NCI-H1417 treated with DMSO at 0.1 percent for 48 hours (cell line): ENCODE results near the gene PSMB2.
A peak's percentile ranks its signal among the peaks of the same experiment; 100 is the strongest.

Experiments
- DNase-seq: peaks from one replicate; lab custom pipeline; 2025; lab: John Stamatoyannopoulos, UW

The PSMB2 gene

DNA sequence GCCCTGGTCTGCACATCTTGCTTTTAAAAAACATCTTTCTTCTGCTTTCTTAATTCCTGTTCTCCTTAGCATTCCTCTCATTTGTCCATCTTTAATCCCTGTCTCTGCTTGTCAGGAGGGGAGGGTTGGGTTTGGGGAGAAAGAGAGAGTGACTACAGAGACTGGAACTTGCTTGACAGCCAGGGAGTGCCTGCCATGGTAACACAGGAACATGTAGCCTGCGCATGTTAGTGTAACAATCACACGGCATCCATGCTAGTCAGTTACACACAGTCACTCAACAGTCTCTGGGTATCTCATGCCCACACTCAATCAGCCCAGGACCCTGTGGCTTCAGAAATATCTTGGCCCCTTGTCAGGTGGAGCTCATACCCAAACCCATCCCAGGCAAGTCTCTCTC is 69.0 kb downstream of the PSMB2 start:
- DNase-seq, result no peak

DNA sequence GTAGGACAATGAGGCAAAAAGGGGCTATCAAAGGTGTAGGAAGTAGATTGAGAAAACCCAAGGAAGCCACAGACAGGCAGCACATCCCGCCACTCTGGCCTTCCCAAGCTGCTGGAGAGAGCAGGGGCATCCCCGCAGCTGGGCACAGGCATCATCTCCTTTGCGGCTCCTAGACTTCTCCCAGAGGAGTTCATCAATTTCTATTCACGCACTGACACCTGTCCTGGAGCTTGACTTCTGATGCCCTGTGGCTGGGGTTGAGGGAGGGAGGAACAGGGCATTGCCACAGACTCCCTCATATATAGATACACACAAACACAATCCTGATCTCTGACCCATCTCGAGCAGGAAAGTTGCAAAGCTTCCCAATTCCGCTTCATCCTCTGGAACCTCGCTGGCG is 70.1 kb downstream of the PSMB2 start:
- DNase-seq, result no peak

DNA sequence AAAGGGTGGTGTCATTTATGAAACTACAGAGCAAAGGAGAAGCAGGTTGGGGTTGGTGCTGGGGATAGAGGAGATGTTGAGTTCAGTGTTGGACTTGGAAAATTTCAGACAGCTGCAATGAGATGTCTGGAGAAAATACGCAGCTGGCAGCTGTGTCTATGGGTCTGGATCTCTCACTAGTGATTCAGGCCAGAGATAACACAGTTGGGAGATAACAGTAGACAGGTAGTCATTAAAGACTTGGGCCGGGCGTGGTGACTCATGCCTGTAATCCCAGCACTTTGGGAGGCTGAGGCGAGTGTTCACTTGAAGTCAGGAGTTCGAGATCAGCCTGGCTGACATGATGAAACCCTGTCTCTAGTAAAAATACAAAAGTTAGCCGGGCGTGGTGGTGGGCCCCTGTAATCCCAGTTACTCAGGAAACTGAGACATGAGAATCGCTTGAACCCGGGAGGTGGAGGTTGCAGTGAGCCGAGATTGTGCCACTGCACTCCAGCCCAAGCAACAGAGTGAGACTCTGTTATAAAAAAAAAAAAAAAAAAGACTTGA is 70.7 kb downstream of the PSMB2 start:
- no peak for DNase-seq

DNA sequence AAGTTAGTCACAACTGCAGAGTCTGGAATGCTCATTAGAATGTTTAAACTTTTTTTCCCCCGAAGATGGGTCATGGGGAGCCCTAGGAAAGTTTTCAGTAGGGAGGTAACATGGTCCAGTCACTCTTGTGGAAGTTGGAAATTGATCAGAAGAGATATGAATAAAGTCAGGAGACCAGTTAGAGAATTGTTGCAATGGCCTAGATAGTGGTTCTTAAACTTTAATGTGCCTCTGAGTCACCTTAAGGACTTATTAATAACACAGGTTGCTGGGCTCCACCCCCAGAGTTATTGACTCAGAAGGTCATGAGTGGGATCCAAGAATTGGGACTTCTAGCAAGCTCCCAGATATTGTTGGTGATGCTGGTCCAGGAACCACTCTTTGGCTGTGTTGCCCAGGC is 71.4 kb downstream of the PSMB2 start:
- DNase-seq, result no peak

DNA sequence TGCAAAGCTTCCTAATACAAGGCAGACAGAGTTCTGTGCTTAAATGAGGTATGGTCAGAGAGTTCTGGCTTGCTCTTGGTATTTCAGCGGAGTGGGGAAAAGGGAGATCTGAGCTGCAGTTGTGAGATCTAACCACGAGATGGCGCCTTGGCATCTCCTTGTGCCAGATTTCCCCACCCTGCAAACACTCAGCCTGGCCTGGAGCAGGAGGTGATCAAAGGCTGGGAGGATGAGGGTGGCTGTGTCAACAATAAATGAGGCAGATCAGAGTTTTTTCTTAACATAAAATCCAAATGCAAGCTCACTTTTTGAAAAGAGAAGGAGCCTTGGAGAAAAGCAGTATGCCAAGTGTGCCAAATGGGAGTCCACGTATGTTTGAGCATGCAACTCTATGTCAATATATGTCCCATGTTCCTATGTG is 72.3 kb downstream of the PSMB2 start:
- no peak for DNase-seq

DNA sequence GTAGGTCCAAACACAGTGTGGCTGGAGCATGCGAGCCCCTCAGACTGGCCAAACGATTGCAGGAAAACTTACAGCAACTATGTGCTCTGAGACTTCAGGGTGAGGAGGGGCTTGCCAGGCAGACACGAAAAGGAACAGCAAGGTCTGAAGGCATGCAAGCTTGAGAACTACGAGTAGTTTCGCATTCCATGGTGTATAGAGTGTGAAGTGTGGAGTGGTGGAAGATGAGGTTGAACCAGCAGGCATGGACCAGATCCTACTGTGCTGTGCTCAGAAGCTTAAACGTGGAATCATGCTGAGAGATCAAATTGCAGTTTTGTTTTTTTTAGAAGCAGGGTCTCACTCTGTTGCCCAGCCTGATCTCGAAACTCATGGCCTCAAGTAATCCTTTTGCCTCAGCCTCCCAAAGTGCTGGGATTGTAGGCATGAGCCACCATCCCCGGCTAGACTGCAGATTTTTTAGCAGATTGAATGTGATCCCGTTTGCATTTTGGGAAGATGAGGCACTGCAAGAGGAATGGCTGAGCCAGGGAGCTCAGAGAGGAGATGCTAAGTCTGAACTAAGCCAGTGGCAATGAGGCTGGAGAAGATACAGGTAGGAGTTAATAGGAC is 73.3 kb downstream of the PSMB2 start:
- DNase-seq, result no peak

DNA sequence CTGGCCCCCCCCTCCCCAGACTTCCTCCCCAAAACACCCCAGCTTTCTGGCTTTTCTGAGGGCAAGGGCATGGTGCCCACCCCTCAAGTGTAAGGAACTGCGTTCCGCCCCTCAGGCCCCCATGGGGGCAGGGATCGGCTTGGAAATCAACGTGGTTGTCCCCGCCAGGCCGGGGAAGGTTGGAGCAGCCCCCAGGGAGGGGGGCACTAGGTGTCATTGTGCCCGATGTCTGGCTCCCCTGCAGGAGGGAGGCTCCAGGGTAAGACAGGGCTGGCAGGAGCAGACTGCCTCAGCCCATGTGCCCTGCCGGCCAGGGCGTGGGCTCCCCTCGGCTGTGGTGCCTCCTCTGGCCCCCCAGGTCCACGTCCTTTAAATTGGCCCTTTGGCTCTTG is 75.6 kb downstream of the PSMB2 start:
- DNase-seq, result no peak

DNA sequence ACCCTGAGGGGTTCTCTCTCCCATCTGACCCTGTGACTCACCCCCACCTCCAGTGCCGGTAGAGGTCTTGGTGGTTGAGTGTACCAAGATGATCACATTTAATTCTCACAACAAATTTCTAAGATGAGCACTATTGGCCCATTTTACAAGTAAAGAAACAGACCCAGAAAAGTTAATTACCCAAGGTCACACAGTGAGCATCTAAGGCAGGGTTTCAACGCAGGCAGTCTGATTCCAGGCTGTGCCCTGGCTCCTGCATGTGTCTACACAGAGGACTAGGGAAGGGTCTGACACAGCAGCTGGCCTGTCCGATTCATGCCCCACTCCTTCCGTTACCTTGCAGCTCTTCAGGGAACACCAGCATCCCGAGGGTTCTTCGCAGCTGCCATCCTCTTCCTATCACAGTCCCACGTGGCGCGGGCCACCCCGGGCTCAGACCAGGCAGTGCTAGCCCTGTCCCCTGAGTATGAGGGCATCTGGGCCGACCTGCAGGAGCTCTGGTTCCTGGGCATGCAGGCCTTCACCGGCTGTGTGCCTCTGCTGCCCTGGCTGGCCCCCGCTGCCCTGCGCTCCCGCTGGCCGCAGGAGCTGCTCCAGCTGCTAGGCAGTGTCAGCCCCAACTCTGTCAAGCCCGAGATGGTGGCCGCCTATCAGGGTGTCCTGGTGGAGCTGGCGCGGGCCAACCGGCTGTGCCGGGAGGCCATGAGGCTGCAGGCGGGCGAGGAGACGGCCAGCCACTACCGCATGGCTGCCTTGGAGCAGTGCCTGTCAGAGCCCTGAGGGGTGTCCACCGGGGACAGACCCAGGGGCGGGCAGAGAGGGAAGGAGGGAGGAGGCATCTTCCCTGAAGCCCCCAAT is 76.2 kb downstream of the PSMB2 start:
- DNase-seq, result no peak

DNA sequence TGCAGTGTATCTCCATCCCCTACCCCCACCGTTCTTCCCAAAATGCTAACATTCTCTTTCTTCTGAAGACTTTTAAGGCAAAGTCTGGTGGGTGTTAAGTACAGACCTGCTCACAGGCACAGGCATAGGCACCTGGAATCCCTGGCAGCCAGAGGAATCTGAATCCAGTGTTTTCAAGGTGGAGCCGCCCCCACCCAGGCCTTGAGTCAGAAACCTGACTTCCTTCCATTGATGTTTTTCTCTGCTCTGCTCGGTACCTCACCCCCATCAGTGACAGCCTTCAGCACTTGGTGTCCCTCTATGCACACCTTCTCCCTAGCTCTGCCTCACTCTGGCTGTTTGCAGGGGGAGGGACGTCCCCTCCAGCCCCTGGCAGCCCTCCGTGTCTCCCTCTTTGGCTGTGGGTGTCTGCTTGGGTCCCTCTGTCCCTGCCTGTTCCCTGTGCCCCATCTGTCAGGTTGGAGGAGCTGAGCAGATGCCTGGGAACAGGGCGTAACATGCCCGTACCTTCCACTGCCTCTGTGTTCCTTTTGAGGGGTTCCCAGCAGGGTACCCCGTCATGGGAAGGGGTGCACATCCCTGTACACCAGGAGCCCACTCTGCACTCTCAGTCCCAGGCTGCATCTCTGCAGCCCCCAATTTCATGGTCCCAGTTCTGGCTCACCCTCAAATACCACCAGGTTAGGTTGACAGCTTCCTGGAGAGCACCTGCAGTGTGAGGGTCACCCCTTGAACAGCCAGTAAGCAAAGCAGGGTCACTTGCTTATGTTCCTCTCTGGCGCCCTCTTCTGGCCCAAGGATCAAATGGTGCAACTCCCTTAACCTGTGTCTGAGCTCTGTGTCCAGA is 77.1 kb downstream of the PSMB2 start:
- no peak for DNase-seq

DNA sequence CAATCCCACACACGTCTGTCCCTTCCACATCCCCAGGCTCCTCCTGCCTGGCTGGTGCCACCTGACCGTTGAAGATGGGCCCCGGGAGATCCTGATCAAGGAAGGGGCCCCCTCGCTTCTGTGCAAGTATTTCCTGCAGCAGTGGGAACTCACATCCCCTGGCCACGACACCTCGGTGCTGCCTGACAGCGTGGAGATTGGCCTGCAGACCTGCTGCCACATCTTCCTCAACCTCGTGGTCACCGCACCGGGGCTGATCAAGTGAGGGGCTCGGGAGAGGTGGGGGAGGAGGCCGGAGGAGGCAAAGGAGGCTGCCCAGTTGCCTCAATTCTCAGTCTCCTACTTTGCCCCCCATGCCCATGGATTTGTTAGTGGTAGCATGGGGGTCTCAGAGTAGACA is 78.2 kb downstream of the PSMB2 start:
- no peak for DNase-seq

DNA sequence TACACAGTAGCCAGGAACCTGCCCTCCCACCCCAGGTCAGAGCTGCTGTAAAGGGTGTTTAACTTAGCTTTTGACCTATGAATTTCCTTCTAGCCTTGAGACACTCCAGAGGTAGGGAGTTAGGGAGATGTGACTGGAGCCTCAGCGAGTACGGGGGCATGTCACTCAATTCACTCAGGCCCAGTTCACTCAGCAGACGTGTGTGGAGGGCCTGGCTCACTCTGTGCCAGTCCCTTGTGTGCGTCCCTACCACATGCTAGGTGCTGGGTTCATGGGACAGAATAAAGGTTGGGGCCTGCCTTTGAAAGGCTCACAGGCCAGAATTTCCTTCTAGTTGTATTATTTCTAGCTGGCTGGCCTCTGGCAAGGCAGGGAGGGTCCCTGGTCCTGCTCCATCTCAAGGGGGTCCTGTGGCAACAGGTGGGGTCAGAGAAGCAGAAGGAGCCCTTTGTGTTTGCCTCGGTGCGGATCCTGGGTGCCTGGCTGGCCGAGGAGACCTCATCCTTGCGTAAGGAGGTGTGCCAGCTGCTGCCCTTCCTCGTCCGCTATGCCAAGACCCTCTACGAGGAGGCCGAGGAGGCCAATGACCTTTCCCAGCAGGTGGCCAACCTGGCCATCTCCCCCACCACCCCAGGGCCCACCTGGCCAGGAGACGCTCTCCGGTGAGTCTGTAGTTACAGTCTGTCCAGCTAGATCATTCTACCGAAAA is 79.2 kb downstream of the PSMB2 start:
- DNase-seq, result no peak

DNA sequence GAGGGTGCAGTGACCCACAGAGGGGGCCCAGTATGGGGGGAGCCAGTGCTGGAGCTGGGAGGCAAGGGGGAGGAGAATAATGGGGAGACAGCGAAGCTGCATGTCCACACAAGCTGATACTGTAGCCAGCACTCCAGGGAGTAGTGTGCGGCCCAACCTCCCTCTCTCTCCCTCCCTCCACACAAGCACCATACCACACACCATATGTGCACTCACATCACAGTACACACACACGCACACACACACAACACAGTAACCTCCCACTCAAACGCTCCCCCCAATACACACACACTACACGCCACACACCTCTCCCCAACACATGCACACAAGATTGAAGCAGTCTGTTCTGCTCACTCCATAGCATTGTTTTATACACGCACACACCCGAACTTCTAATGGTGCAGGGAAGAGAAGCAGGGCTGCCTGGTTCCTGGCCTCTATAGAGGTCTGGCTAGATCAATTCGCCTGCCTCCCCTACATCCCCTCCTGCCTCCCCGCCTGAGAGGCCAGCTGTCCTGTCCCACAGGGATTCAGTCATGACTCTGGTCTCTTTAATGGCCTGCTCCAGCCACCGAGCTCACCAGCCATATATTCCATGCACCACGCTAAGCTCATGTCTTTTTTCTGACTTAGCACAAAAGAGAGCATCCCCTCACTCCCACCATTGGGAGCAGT is 79.9 kb downstream of the PSMB2 start:
- no peak for DNase-seq

DNA sequence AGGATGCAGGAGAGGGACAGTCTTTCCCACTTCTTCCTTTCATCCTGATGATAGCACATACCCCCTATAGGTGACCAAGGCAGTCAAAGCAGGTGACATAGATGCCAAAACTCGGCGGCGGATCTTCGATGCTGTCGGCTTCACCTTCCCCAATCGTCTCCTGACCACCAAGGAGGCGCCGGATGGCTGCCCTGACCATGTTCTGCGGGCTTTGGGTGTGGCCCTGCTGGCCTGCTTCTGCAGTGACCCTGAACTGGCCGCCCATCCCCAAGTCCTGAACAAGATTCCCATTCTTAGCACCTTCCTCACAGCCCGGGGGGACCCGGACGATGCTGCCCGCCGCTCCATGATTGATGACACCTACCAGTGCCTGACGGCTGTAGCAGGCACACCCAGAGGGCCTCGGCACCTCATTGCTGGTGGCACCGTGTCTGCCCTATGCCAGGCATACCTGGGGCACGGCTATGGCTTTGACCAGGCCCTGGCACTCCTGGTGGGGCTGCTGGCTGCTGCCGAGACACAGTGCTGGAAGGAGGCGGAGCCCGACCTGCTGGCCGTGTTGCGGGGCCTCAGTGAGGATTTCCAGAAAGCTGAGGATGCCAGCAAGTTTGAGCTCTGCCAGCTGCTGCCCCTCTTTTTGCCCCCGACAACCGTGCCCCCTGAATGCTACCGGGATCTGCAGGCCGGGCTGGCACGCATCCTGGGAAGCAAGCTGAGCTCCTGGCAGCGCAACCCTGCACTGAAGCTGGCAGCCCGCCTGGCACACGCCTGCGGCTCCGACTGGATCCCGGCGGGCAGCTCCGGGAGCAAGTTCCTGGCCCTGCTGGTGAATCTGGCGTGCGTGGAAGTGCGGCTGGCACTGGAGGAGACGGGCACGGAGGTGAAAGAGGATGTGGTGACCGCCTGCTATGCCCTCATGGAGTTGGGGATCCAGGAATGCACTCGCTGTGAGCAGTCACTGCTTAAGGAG is 80.8 kb downstream of the PSMB2 start:
- no peak for DNase-seq

DNA sequence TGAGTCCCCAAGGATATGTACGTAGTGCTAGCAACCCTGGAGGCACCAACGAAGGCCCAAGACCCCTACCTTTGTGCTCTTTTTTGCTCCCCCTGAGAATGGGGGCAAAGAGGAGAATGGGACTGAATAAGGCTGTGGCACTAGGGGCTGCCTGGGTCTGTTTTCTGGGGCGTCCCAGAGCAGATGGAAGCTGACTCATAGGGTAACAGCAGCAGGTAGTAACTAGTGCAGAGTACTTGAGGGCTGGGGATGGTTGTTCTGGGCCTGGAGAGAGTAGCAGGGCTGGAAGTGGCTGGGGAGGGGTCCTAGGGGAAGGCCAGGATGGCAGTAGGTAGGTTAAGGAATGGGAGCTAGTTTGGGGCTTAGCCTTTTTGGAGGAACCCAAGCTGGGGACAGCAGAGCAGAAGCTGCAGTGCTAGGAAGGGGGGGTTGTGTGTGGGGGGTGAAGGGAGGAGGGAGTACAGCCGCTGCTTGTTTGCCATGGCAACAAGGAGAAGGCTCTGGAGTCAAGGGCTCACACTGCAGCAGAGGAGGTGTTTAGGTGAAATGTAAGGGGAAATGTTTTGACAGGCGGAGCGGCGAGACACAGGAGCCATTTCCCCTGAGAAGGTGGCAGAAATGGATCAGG is 81.9 kb downstream of the PSMB2 start:
- DNase-seq, result no peak

DNA sequence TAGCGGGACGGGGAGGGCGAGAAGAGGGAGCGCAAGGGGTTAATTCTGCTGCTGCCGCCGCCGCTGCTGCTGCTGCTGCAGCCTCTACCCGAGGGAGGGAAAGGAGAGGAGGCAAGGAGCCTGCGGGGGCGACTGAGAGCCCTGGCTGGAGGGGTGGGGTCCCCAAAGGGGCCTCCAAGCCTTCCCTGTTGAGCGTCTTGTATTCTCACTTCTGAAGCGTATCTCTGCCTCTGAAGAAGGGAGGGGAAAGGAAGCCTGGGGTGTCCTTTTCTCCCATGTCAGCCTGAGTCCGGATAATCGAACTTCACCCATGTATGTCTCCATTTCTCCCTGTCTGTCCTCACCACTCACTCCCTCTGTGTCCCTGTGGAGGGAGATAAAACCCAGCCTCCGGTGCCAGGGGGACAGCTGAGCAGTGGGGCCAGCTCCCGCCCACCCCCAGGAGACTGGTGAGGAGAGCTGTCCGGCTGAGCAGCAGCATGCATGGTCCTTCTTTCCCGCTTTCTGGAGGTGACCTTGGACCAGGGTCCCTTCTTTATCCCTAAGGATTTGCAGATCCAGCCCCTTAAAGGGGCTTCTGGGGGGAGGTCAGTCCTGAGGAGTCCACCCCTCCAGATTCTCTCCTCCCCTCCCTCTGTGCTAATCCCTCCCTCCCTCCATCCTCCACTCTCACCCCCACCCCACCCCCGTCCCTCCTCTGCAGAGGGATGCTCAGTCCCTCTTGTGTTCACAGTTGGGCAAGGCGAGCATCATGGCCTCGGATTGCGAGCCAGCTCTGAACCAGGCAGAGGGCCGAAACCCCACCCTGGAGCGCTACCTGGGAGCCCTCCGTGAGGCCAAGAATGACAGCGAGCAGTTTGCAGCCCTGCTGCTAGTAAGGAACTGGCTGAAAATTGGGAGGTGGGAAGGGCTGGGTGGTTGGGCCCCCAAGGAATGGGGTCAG is 82.7 kb downstream of the PSMB2 start:
- no peak for DNase-seq

DNA sequence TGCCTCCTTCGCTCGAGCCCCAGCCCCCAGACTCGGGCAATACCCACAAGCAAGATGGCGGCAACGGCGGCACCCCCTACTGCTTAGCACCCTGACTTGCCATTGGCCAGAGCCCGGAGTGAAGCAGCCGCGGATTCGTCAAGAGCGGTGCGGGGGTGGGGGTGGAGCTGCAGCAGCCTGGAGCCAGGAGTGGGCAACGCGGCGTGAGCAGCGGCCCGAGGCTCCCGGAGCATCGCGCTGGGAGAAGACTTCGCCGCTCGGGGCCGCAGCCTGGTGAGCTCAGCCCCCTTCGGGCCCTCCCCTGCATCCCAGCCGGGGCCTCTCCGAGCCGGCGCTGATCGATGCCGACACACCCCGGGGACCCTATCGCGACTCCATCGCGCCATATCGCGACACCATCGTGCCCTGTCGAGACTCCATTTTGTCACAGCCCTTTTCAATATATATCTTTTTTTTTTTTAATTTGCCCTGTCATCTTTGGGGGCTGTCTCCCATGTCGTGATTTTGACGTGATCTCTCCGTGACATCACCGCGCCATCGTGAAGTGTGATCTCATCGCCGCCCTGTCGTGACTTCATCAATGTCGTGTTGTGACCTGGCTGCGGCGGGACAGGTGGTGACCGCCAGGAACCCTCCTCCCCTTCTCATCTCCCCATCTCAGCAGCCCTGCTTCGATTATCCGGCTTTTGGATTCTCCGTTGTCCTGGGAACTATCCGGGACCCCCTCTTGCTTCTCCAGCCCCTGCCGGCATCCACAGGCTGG is 83.5 kb downstream of the PSMB2 start, which contains the start of gene NCDN:
Gene NCDN, plus strand, starts transcription at position 189 of the 763 bp plus-strand sequence. Its CDS starts 392 bp downstream, at position 581.
- peak; percentile 72 for DNase-seq

DNA sequence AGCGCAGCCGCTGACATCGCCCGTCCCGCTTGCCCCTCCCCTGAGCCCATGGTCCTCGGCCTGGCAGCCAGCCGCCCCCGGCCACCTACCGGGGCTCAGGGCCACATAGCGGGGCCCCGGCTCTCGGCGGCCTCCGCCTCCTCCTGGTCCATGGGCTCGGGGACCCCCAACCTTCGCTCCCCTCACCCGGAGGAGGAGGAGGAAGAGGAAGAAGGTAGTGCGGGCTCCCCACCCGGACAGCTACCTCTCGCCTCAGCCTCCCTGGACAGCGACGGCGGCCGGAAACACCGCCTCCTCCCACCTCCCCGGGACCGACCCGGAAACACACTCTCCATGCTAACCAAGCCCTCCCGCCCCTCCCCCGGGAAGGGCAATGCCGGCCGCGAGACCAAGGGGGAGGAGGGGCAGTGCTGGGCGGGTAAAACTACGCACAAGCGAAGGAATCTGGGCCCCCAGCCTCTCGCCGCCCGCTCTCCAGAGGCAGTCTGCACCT is 84.2 kb downstream of the PSMB2 start, which contains the start of gene KIAA0319L:
Gene KIAA0319L, minus strand, starts transcription at position 286 of the 493 bp plus-strand sequence. CDS start 2,912 bp downstream, outside the sequence.
- DNase-seq, result no peak
